Pulmonary artery endothelial cell (primary cell): ENCODE results near the gene COL15A1. TPM values are rescaled to one million over a fixed set of nuclear protein-coding genes. Genes with fewer than 3 reads are reported as not detected.
"Not testable (repeated sequence)": the region's sequence is repeated elsewhere in the genome, so short reads cannot be mapped to it uniquely, and the experiment has no call there.

Experiments used
- DNase-seq: peaks from one replicate; pipeline ENCODE4 v3.0.0-alpha.2; 2011; ENCODE audit warnings: low read depth, low spot score
- total RNA-seq: library from RNA; depleted of rRNA; stranded (reverse); fragments of >200 nt; gene quantifications from 2 replicates; pipeline ENCODE4 v1.2.3, GENCODE V29; 2014

COL15A1 gene
- total RNA-seq, result not detected in 2 replicates

- no peak for DNase-seq
These were observed at the start of gene COL15A1 for GRCh38 chr9:98943682-98944056. TSS of gene COL15A1 (plus strand) at chr9:98943907. CDS start at chr9:98944062, 155 bp downstream.

- DNase-seq, result no peak
These were observed 49.5 kb upstream of the COL15A1 start for GRCh38 chr9:98894171-98894570.

- DNase-seq, result no peak
These were observed 48.9 kb upstream of the COL15A1 start for GRCh38 chr9:98894761-98895160.

GRCh38 chr9:98896632-98897031 lies 47.1 kb upstream of the COL15A1 start:
- DNase-seq, result no peak

- DNase-seq, result no peak
These were observed 46.0 kb upstream of the COL15A1 start for GRCh38 chr9:98897745-98898144.

- DNase-seq, result no peak
These were observed 44.2 kb upstream of the COL15A1 start for GRCh38 chr9:98899408-98900056.

- DNase-seq, result no peak
These were observed 43.5 kb upstream of the COL15A1 start for GRCh38 chr9:98900244-98900643.

- DNase-seq, result no peak
These were observed 43.0 kb upstream of the COL15A1 start for GRCh38 chr9:98900725-98901124.

GRCh38 chr9:98901843-98902242 lies 41.9 kb upstream of the COL15A1 start:
- not testable (repeated sequence) for DNase-seq

- no peak for DNase-seq
These were observed 41.2 kb upstream of the COL15A1 start for GRCh38 chr9:98902516-98902915.

GRCh38 chr9:98902925-98903324 lies 40.8 kb upstream of the COL15A1 start:
- DNase-seq, result no peak

- DNase-seq, result no peak
These were observed 39.7 kb upstream of the COL15A1 start for GRCh38 chr9:98903961-98904411.

GRCh38 chr9:98905015-98905414 lies 38.7 kb upstream of the COL15A1 start:
- DNase-seq, result no peak

- DNase-seq, result no peak
These were observed 37.2 kb upstream of the COL15A1 start for GRCh38 chr9:98906273-98907040.

GRCh38 chr9:98907055-98907454 lies 36.7 kb upstream of the COL15A1 start:
- DNase-seq, result no peak

- no peak for DNase-seq
These were observed 34.6 kb upstream of the COL15A1 start for GRCh38 chr9:98908897-98909634.

- DNase-seq, result no peak
These were observed 33.8 kb upstream of the COL15A1 start for GRCh38 chr9:98909935-98910334.

- no peak for DNase-seq
These were observed 32.7 kb upstream of the COL15A1 start for GRCh38 chr9:98911042-98911441.

GRCh38 chr9:98911738-98912137 lies 32.0 kb upstream of the COL15A1 start:
- DNase-seq, result not testable (repeated sequence)

GRCh38 chr9:98912450-98912849 lies 31.3 kb upstream of the COL15A1 start:
- no peak for DNase-seq

- no peak for DNase-seq
These were observed 30.7 kb upstream of the COL15A1 start for GRCh38 chr9:98913044-98913443.

- no peak for DNase-seq
These were observed 30.0 kb upstream of the COL15A1 start for GRCh38 chr9:98913705-98914104.
